Measurements from ENCODE around the gene ANK3.

Gene ANK3

GRCh38 chr10:59977486-59977885 is 412.2 kb downstream of the ANK3 start:
- no peak for DNase-seq (ENCODE audit: low read depth in 3 of 3)

- DNase-seq (ENCODE audit: low read depth in 3 of 3) = no peak
Measured at GRCh38 chr10:59976909-59977308, 412.8 kb downstream of the ANK3 start.
